HT-29 (cell line): Measurements from ENCODE around the gene GNB3. TPM values are rescaled to one million over a fixed set of nuclear protein-coding genes. Genes with fewer than 3 reads are reported as not detected.

Experiments
- DNase-seq: peaks from one replicate; pipeline ENCODE4 v3.0.0-alpha.2; 2015; ENCODE audit warnings: low spot score
- total RNA-seq: library from RNA; depleted of rRNA; stranded (reverse); fragments of >200 nt; shearing (Covaris generic); gene quantifications from 2 replicates; pipeline ENCODE4 v1.2.3, GENCODE V29; 2014; rRNA removed

Gene GNB3
- 0.97 TPM in 1 of 2 replicates, not detected in the other for total RNA-seq

- no peak for DNase-seq
Observed at GRCh38 chr12:6840761-6841515, at the start of gene GNB3. TSS of gene GNB3 (plus strand) at chr12:6840925. CDS start at chr12:6841288, 363 bp downstream.

GRCh38 chr12:6791931-6792520 lies 48.7 kb upstream of the GNB3 start:
- no peak for DNase-seq

DNA sequence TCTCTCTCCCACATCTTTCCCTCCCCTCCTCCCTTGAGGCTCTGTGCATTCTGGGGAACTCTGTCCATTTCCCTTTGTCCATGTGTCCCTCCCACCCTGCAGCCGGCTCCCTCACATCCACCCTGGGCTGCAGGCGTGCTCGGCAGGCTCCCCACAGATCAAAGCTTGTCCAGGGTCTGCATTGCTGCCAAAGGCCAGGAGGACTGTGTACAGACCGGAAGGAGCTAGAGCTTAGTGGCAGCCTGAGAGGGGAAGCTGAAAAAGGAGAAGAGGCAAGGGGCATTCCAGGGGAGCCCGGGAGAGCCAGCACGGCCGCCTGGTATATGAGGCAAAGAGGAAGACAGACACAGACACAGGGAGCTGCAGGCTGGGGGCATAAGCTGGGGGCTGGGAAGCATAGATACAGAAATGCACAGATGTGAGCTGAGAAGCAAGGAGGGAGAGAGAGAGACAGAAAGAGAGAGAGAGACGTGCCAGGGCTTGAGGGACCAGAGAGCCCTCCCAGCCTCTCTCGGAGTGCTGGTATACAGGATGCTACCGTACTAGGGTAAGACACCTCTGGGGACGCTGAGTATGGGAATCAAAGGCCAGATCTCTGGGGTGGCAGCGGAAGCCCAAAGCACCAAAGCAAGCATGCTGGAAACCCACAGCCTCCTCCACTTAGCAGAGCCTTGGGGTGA lies 48.1 kb upstream of the GNB3 start:
- no peak for DNase-seq

DNA sequence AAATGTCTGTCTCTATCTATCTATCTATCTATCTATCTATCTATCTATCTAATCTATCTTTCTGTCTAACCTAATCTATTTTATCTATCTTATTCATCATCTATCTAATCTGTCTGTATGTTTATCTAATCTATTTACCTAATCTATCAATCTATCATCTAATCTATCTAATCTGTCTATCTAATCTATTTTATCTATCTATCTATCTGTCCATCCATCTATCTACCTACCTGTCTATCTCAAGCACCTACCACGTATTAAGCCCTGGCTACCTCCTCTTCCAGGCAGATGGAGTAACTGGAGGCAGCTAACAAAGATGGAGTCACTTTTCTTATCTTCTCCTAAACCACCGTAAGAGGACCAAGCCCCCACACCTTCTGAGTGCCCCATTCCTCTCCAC lies 45.6 kb upstream of the GNB3 start:
- no peak for DNase-seq

DNA sequence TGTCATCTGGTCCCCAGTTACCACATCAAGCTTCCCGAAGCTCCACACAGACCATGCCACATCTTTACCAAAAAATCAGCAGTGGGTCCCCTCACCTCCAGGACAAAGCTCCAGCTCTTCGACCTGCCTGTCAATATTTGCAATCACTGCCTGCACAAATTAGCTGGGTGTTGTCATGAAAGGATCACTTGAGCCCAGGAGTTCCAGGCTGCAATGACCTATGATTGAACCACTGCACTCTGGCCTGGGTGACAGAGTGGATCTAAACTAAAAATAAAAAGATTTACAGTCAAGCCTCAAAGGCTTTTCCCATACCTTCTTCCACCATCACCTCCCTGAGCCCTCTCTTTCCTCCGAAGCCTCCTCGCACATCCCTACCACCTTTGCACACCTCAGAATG lies 44.1 kb upstream of the GNB3 start:
- no peak for DNase-seq

- no peak for DNase-seq
Observed at GRCh38 chr12:6799147-6799546, 41.6 kb upstream of the GNB3 start.

DNA sequence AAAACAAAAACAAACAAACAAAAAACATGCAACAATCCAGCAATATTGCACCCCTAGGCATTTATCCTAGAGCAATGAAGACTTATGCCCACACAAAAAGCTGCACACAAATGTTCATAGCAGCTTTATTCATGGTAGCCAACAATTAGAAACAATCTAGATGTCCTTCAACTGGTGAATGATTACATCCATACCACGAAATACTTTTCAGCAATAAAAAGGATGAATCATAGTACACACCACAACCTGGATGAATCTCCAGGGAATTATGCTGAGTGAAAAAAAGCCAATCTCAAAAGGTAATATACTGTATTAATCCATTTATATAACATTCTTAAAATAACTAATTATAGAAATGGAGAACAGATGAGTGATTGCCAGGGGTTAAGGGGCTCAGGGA lies 33.6 kb upstream of the GNB3 start:
- no peak for DNase-seq

- DNase-seq: no peak
Observed at GRCh38 chr12:6809056-6809455, 31.7 kb upstream of the GNB3 start.

DNA sequence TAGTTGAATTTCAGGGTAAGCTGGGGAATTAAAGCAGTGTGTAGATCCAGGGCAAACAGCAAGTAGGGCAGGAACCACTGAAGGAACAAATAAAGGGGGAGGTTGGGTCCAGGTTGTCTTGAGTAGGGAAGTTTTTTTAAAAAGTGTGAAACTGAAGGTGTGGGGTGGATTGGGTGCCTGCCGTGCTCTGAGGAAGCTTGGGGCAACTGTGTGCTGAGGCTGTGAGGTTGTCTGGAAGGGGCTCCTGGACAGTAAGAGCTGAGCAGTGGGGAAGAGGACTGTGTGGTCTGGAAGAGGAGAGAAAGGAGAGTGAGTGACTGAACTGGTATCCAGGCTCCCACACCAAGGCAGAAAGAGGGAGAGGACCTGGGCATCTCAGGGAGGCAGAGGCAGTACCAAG lies 30.0 kb upstream of the GNB3 start:
- no peak for DNase-seq

DNA sequence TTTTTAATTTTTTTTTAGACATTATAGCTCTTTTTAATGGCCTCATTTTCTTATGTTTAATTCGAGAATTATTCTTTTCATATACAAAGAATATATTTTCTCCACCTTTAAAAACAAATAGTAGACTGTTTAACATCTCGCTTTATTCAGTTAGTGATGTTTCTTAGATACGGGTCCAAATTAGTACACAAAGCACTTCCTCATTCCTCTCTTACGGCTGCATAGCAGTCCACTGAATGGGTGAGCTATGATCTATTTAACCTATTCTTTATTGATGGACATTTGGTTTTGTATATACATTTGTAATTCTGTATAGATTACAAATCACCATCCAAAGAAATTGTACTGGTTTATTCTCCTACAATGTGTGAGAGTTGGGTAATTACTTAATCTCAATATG lies 27.4 kb upstream of the GNB3 start:
- no peak for DNase-seq

- DNase-seq: no peak
Observed at GRCh38 chr12:6816598-6816997, 24.1 kb upstream of the GNB3 start.

DNA sequence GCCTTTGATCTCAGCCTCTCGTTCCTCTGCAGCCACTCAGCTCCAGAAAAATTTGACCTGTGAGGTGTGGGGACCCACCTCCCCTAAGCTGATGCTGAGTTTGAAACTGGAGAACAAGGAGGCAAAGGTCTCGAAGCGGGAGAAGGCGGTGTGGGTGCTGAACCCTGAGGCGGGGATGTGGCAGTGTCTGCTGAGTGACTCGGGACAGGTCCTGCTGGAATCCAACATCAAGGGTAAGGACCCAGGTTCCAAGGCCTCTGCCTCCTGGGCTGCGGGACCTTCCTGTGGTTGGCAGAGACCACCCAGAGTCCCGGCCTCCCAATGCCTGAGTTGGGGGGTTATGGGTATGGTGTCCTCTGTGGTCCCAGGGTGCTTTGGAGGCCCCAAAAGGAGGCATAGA lies 23.6 kb upstream of the GNB3 start:
- no peak for DNase-seq

DNA sequence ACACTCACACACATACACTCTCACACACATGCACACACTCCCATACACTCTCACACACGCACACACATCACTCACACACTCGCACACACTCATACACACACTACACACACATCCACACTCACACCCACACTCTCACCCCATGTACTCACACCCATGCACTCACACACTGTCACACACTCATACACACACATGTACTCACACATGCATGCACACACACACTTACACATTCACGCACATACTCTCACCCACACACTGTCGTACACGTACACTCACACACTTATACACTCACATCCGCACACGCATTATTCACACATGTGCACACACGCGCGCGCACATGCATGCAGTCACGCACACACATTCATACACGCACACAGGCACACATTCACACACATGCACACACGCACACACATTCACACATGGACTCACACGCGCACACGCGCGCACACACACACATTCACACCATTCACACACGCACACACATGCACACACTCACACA lies 23.0 kb upstream of the GNB3 start:
- DNase-seq: no peak

DNA sequence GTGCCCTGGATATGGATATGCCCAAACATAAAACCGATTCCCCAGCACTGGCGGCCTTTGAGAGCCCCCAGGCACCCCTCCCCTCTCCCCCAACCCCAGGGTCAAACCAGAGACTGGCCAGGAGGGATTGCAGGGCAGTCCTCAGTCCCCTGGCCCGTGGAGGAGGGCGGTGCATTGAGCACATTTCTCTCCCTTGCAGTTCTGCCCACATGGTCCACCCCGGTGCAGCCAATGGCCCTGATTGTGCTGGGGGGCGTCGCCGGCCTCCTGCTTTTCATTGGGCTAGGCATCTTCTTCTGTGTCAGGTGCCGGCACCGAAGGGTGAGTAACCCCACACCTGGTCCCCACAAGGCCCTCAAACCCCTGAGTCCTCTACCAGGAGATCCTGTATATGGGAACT lies 22.5 kb upstream of the GNB3 start:
- DNase-seq: no peak

DNA sequence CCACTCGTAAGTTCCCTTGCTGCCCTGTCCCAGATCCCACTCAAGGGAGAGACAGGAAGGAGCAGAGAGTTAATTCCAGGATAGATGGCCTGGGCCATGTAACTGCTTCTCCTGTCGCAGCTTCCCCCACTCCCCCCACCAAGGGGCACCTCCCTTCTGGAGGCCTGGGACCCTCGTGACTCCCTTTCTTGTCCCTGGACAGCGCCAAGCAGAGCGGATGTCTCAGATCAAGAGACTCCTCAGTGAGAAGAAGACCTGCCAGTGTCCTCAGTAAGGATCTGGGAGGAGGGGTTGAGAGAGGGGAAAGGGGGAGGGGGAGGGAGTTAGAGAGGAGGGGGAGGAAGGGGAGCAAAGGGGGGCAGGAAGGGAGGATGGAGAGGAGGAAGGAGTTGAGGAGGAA lies 22.1 kb upstream of the GNB3 start:
- no peak for DNase-seq

DNA sequence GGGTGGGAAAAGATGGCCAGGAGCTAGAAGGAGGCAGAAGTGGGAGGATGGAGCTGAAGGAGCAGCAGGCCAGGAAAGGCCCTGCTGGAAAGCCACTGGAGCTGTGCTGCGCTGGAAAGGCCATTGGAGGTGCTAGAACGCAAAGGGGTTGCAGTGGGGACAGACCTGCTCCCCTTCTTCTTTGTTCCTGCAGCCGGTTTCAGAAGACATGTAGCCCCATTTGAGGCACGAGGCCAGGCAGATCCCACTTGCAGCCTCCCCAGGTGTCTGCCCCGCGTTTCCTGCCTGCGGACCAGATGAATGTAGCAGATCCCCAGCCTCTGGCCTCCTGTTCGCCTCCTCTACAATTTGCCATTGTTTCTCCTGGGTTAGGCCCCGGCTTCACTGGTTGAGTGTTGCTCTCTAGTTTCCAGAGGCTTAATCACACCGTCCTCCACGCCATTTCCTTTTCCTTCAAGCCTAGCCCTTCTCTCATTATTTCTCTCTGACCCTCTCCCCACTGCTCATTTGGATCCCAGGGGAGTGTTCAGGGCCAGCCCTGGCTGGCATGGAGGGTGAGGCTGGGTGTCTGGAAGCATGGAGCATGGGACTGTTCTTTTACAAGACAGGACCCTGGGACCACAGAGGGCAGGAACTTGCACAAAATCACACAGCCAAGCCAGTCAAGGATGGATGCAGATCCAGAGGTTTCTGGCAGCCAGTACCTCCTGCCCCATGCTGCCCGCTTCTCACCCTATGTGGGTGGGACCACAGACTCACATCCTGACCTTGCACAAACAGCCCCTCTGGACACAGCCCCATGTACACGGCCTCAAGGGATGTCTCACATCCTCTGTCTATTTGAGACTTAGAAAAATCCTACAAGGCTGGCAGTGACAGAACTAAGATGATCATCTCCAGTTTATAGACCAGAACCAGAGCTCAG lies 21.4 kb upstream of the GNB3 start:
- no peak for DNase-seq

DNA sequence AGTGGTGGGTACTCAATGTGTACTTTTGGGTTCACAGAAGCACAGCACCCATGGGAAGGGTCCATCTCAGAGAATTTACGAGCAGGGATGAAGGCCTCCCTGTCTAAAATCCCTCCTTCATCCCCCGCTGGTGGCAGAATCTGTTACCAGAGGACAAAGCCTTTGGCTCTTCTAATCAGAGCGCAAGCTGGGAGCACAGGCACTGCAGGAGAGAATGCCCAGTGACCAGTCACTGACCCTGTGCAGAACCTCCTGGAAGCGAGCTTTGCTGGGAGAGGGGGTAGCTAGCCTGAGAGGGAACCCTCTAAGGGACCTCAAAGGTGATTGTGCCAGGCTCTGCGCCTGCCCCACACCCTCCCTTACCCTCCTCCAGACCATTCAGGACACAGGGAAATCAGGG lies 20.6 kb upstream of the GNB3 start:
- DNase-seq: no peak

DNA sequence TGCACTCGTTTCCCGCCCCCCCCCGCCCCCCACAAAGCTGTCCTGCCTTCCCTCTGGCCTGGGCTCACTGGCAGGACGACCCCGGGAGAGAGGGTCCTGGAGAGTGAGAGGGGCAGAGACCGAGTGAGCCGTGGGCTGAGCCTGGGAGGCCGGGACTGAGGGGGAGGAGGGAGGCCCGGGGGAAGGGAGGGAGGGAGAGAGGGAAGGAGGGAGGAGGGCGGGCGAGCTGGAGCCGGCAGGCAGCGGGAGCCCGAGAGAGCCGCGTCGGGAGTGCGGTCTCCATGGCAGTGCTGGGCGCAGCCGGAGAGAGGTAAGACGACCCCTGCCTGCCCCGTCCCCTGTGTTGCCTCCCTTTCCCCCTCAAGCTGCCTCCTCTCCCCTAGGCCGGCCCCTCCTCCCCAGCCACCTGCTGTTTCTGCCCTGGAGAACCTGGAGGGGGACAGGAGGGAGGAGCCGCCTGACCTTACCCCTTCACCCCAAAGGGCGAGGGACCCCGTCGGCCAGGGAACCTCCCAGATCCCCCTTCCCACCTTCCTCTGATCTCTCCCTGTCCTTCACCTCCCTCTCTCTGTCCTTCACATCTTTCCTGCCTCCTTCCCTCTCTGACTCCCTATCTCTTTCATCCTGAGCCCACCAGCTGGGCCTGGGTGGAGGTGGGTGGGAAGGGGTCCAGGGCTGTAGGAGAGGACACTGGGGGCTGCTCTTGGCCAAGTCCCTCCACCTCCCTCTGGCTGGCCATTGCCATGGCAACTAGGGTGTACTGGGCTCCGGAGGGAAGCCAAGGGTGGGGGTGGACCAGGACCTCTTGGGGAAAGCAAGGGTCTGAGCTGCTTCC lies 18.9 kb upstream of the GNB3 start, which contains the start of gene GPR162:
TSS of gene GPR162 (plus strand) at position 231 of the 835 bp plus-strand sequence. CDS start 2,078 bp downstream, outside the sequence.
- no peak for DNase-seq

DNA sequence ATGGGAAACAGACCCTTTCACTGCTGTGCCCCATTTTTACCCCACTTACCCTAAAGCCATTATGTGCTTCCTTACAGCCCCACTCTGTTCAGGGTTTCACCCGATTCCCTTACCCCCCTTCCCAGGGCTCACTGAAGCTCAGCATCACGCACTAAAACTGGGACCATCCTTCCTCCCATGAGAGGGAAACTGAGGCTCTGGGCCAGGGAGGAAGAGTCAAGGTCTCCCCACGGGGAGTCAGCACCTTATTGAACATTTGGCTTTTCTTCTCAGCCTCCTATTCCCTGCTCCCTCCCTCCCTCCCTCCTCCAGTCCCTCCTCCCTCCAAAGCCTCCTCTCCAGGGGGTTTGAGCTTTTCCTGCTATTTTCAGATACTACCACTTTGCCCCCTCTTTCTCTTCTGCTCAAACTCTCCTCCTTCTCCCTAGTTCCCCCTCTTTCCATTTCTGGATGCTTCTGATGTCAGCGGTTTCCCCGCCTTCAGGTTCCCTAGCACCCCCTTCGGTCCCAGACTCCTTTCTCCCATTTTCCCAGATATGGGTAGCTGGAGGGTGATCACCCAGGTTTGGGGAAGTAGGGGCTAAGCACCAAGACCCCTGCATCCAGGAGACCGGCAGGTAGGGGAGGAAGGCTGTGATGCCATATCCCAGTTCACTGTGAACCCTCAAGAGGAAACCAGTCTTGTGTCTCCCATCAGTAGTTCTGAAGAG lies 18.1 kb upstream of the GNB3 start:
- no peak for DNase-seq
